GM23338 (cell line): ENCODE measurements around the gene AAGAB.

Experiments used
- CTCF ChIP-seq, 2 experiments: fragments of 200-600 bp in 1 of 2; sonication (generic) in 1 of 2; conservative IDR thresholded peaks; 2 replicates each; pipeline versions ENCODE4 v1.5.1 to v1.6.1; 2016 to 2017; ENCODE audit warnings: antibody characterized with exemption in 2 of 2, low read depth in 2 of 2, mild to moderate bottlenecking in 2 of 2, moderate library complexity in 1 of 2
- EZH2 ChIP-seq: fragments of 200-600 bp; sonication (generic); IDR thresholded peaks from one replicate; pipeline ENCODE4 v1.8.0; 2017; ENCODE audit warnings: antibody characterized with exemption, mild to moderate bottlenecking, low read depth; ENCODE audit not compliant: unreplicated experiment
- JUNB ChIP-seq: IDR thresholded peaks from one replicate; pipeline ENCODE4 v1.6.1; 2016; ENCODE audit warnings: antibody characterized with exemption; ENCODE audit not compliant: unreplicated experiment
- REST ChIP-seq: IDR thresholded peaks from one replicate; pipeline ENCODE4 v1.6.1; 2018; ENCODE audit warnings: antibody characterized with exemption; ENCODE audit not compliant: unreplicated experiment

- TF ChIP-seq CTCF (conservative IDR thresholded peaks at IDR 0.05; ENCODE audit: low read depth in 2 of 2), result no peak
- no peak for TF ChIP-seq EZH2
- TF ChIP-seq REST, result no peak
- no peak for TF ChIP-seq JUNB
These were observed 26.6 kb downstream of the AAGAB start for GRCh38 chr15:67227846-67228245.
